Muscle of leg (tissue), 9 donors: ENCODE data around the gene SST. TPM values are rescaled to one million over a fixed set of nuclear protein-coding genes. Genes with fewer than 3 reads are reported as not detected.

Experiments used
- polyA plus RNA-seq, 8 donors: library from polyadenylated mRNA; unstranded; fragments of 120-200 nt; gene quantifications; one replicate each; pipeline versions ENCODE4 v1.2.1 to v1.2.3, GENCODE V29; 2013; ENCODE audit warnings: inconsistent platforms in 1 of 8, low replicate concordance in 1 of 8; ENCODE audit not compliant: insufficient read length in 8 of 8, insufficient read depth in 1 of 8
- total RNA-seq: library from RNA; stranded (reverse); fragments of 120-200 nt; gene quantifications from one replicate; pipeline ENCODE4 v1.2.4, GENCODE V29; 2013

The SST gene
- total and polyA plus RNA-seq, 9 donors = 0.27 to 7.9 (median 1.8) TPM; not detected in 4

Other genes starting within 250 kb of the SST start
- gene RTP2, start 32.2 kb upstream of the SST start, total RNA-seq = not detected
- not detected for gene RTP2, start 32.2 kb upstream of the SST start, polyA plus RNA-seq
- gene BCL6, start 75.1 kb upstream of the SST start, total RNA-seq = 12.1 TPM
- 10 to 100 TPM; 13.1 to 23.8 (median 19.1) TPM for gene BCL6, start 75.1 kb upstream of the SST start, polyA plus RNA-seq